OCI-LY7 (cell line): ENCODE data around the gene C20orf141.

ENCODE experiments used
- EZH2phosphoT487 ChIP-seq: fragments of 200-600 bp; sonication (generic); IDR thresholded peaks from 2 replicates; pipeline ENCODE4 v1.6.1; 2018; ENCODE audit warnings: low read depth, borderline replicate concordance, mild to moderate bottlenecking, mixed run types, antibody characterized with exemption, low read length, moderate library complexity, mixed read lengths
- TF ChIP-seq, protein P1 (sequence below): fragments of 200-600 bp; sonication (generic); conservative IDR thresholded peaks from 2 replicates; pipeline ENCODE4 v1.5.1; 2014; ENCODE audit warnings: mild to moderate bottlenecking, antibody characterized with exemption, low read length, moderate library complexity, mixed read lengths

DNA sequence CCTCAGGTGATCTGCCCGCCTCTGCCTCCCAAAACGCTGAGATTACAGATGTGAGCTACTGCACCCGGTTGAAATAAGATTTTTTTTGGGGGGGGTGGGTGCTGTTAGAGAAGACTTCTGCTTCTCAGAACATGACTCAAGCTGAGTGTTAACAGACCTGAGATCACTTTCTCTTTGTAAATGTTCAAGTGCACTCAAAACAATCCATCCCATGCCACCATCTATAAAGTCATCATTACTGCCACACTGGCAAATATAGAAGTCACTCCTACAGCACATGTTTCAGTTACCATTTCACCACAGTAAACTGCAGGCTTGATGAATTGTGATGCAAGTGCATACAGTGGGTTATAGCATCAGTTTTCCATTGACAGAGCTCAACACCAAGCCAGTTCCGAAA, 34.7 kb downstream of the C20orf141 start:
- TF ChIP-seq EZH2phosphoT487 = no peak
- TF ChIP-seq, protein P1, sequence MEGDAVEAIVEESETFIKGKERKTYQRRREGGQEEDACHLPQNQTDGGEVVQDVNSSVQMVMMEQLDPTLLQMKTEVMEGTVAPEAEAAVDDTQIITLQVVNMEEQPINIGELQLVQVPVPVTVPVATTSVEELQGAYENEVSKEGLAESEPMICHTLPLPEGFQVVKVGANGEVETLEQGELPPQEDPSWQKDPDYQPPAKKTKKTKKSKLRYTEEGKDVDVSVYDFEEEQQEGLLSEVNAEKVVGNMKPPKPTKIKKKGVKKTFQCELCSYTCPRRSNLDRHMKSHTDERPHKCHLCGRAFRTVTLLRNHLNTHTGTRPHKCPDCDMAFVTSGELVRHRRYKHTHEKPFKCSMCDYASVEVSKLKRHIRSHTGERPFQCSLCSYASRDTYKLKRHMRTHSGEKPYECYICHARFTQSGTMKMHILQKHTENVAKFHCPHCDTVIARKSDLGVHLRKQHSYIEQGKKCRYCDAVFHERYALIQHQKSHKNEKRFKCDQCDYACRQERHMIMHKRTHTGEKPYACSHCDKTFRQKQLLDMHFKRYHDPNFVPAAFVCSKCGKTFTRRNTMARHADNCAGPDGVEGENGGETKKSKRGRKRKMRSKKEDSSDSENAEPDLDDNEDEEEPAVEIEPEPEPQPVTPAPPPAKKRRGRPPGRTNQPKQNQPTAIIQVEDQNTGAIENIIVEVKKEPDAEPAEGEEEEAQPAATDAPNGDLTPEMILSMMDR = no peak
